A673 (cell line): ENCODE results near the gene ZFPM1. TPM values are rescaled to one million over a fixed set of nuclear protein-coding genes. Genes with fewer than 3 reads are reported as not detected.

Experiments
- BruUV-seq: library from RNA; stranded (reverse); fragments of 400-500 nt; replicated peaks from 2 replicates; lab custom pipeline; 2021; lab: Mats Ljungman, UMichigan
- CTCF ChIA-PET: fragments of 300-600 bp; sonication (Branson Sonifier 250); formaldehyde crosslinking; loops from one replicate; lab custom pipeline; 2022; ENCODE audit warnings: antibody characterized with exemption; lab: Charles Lee
- POLR2A ChIA-PET: fragments of 300-600 bp; sonication (Branson Sonifier 250); formaldehyde crosslinking; loops from one replicate; lab custom pipeline; 2022; ENCODE audit warnings: antibody characterized with exemption; ENCODE audit not compliant: low non-redundant PET; lab: Charles Lee
- DNase-seq: peaks from one replicate; pipeline ENCODE4 v3.0.0-alpha.2; 2015; ENCODE audit warnings: low spot score
- H3K27ac ChIP-seq: fragments of 200-600 bp; sonication (generic); 2 replicates; pipeline ENCODE4 v1.5.1; 2016; ENCODE audit warnings: mixed run types, low read depth, mild to moderate bottlenecking, mixed read lengths, antibody characterized with exemption, low read length; ENCODE audit not compliant: poor library complexity, severe bottlenecking
- H3K27me3 ChIP-seq: fragments of 200-600 bp; sonication (generic); replicated peaks from 2 replicates; pipeline ENCODE4 v1.6.1; 2017; ENCODE audit warnings: mixed run types, low read depth, mild to moderate bottlenecking, mixed read lengths, antibody characterized with exemption, low read length; ENCODE audit not compliant: insufficient read depth, poor library complexity
- H3K36me3 ChIP-seq: fragments of 200-600 bp; sonication (generic); 2 replicates; pipeline ENCODE4 v1.6.1; 2016; ENCODE audit warnings: mixed run types, mild to moderate bottlenecking, mixed read lengths, antibody characterized with exemption, low read length; ENCODE audit not compliant: insufficient read depth, poor library complexity, severe bottlenecking
- H3K4me1 ChIP-seq: fragments of 200-600 bp; sonication (generic); 2 replicates; pipeline ENCODE4 v1.6.1; 2017; ENCODE audit warnings: mixed run types, mild to moderate bottlenecking, mixed read lengths, antibody characterized with exemption, low read length; ENCODE audit not compliant: insufficient read depth, poor library complexity, severe bottlenecking
- H3K4me3 ChIP-seq: fragments of 200-600 bp; sonication (generic); 2 replicates; pipeline ENCODE4 v1.5.1; 2016; ENCODE audit warnings: low read depth, mixed run types, mild to moderate bottlenecking, mixed read lengths, low read length; ENCODE audit not compliant: poor library complexity, severe bottlenecking
- H3K9me3 ChIP-seq: fragments of 200-600 bp; sonication (generic); 2 replicates; pipeline ENCODE4 v1.6.1; 2016; ENCODE audit warnings: mixed run types, low read depth, mild to moderate bottlenecking, mixed read lengths, antibody characterized with exemption, low read length; ENCODE audit not compliant: poor library complexity, severe bottlenecking
- EZH2 ChIP-seq: fragments of 200-600 bp; sonication (generic); IDR thresholded peaks from 2 replicates; pipeline ENCODE4 v1.6.1; 2017; ENCODE audit warnings: borderline replicate concordance, low read depth, mild to moderate bottlenecking, mixed read lengths, antibody characterized with exemption, low read length; ENCODE audit not compliant: poor library complexity, severe bottlenecking
- intact Hi-C: fragments of 100-400 bp; cut with micrococcal nuclease; formaldehyde crosslinking; loops from one replicate; pipeline ENCODE4 v1.10.0; 2022; ENCODE audit not compliant: unreplicated experiment
- total RNA-seq: library from RNA; stranded (reverse); gene quantifications from 2 replicates; pipeline ENCODE4 v1.2.3, GENCODE V29; 2021
- TF ChIP-seq, protein P1 (sequence below): fragments of 300-800, 200-600 bp; sonication (generic); conservative IDR thresholded peaks from 2 replicates; pipeline ENCODE4 v1.5.1; 2017; ENCODE audit warnings: low read depth, mild to moderate bottlenecking, antibody characterized with exemption, low read length, moderate library complexity, mixed read lengths

The ZFPM1 gene
- total RNA-seq, 1 experiment from 2014 or later, result 5.6 TPM

DNA sequence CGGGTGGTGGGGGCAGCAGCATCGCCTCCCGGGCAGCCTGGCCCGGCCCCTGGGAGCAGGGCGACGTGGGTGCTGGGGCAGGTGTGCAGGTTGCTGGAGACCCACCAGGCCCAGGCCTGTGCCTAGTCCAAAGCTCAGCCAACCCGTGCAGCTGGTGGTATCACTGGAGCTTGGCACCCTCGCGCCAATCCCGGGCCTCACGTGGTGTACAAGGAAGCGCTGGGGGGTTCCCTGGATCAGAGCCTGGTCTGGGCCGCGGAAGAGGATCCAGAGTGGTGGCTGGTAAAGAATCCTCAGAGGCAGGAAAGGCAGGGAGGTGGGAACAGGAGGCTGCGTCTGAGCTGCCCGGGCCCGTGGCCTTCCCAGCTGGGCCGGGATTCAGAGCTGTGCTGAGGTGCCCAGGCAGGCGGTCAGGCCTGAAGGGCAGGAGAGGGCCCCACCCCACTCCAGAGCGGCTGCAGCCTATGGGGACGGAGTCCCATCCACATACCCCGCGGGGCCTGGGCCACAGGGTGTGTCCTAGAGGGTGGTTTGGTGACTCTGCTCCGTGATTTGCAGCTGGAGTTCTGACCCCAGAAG lies 36.2 kb downstream of the ZFPM1 start:
- H3K27ac ChIP-seq, result no peak overlapping the region
- TF ChIP-seq, protein P1, sequence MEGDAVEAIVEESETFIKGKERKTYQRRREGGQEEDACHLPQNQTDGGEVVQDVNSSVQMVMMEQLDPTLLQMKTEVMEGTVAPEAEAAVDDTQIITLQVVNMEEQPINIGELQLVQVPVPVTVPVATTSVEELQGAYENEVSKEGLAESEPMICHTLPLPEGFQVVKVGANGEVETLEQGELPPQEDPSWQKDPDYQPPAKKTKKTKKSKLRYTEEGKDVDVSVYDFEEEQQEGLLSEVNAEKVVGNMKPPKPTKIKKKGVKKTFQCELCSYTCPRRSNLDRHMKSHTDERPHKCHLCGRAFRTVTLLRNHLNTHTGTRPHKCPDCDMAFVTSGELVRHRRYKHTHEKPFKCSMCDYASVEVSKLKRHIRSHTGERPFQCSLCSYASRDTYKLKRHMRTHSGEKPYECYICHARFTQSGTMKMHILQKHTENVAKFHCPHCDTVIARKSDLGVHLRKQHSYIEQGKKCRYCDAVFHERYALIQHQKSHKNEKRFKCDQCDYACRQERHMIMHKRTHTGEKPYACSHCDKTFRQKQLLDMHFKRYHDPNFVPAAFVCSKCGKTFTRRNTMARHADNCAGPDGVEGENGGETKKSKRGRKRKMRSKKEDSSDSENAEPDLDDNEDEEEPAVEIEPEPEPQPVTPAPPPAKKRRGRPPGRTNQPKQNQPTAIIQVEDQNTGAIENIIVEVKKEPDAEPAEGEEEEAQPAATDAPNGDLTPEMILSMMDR, result no peak
- TF ChIP-seq EZH2, result no peak
- no peaks in the 10 kb centered on the region for H3K4me1 ChIP-seq
- intact Hi-C loops, result no loop called here
- no peaks in the 10 kb centered on the region for H3K9me3 ChIP-seq
- no TSS peak for BruUV-seq
- ChIA-PET CTCF (no interaction called here), POLR2A (no interaction called here)
- no peaks in the 10 kb centered on the region for H3K36me3 ChIP-seq
- no peak overlapping the region for H3K4me3 ChIP-seq
- H3K27me3 ChIP-seq, result no peaks in the 10 kb centered on the region
- no peak for DNase-seq

- intact Hi-C loops, result no loop called here
- no peaks in the 10 kb centered on the region for H3K4me1 ChIP-seq
- ChIA-PET POLR2A (no interaction called here), CTCF (no interaction called here)
- H3K27me3 ChIP-seq, result no peaks in the 10 kb centered on the region
- H3K9me3 ChIP-seq, result no peaks in the 10 kb centered on the region
- DNase-seq, result no peak
- H3K4me3 ChIP-seq, result no peak overlapping the region
- no peak for TF ChIP-seq EZH2
- TF ChIP-seq, protein P1, result no peak
- BruUV-seq, result no TSS peak
- no peaks in the 10 kb centered on the region for H3K36me3 ChIP-seq
- no peak overlapping the region for H3K27ac ChIP-seq
These were observed 38.0 kb downstream of the ZFPM1 start for GRCh38 chr16:88491001-88491559.

- ChIA-PET POLR2A (no interaction called here), CTCF (no interaction called here)
- BruUV-seq, result no TSS peak
- TF ChIP-seq EZH2, result no peak
- TF ChIP-seq, protein P1, result no peak
- H3K4me1 ChIP-seq, result no peaks in the 10 kb centered on the region
- no peak overlapping the region for H3K27ac ChIP-seq
- no peak overlapping the region for H3K4me3 ChIP-seq
- no peak for DNase-seq
- no peaks in the 10 kb centered on the region for H3K36me3 ChIP-seq
- intact Hi-C loops, result no loop called here
- no peaks in the 10 kb centered on the region for H3K9me3 ChIP-seq
- no peaks in the 10 kb centered on the region for H3K27me3 ChIP-seq
These were observed 38.7 kb downstream of the ZFPM1 start for GRCh38 chr16:88491560-88492310.
